Endothelial cell of umbilical vein (primary cell): Measurements from ENCODE around the gene ZNF214. TPM values are rescaled to one million over a fixed set of nuclear protein-coding genes. Genes with fewer than 3 reads are reported as not detected.

Experiments used
- BruUV-seq: library from RNA; stranded (reverse); fragments of 400-500 nt; replicated peaks from 2 replicates; lab custom pipeline; 2021; lab: Mats Ljungman, UMichigan
- CTCF ChIA-PET: fragments of 300-600, 350-600 bp; sonication (Branson Sonifier 250); formaldehyde crosslinking; loops from one replicate; lab custom pipeline; 2021; ENCODE audit warnings: antibody characterized with exemption, inconsistent platforms; lab: Charles Lee
- POLR2A ChIA-PET: fragments of 300-600, 350-600 bp; sonication (Branson Sonifier 250); formaldehyde crosslinking; loops from one replicate; lab custom pipeline; 2021; ENCODE audit warnings: antibody characterized with exemption, inconsistent platforms; lab: Charles Lee
- DNase-seq: peaks from one replicate; pipeline ENCODE4 v3.0.0-alpha.2; 2011; ENCODE audit warnings: low read depth, low spot score
- FAIRE-seq: peaks from 2 replicates; lab custom pipeline; 2011; peaks lifted over from hg19 to GRCh38; lab: Jason Lieb, UNC
- H2AFZ ChIP-seq: 2 replicates; pipeline ENCODE4 v1.6.0; 2012; ENCODE audit warnings: low read depth, low read length, control low read depth, inconsistent platforms
- H3K27ac ChIP-seq: 2 replicates; pipeline ENCODE4 v1.5.1; 2011; ENCODE audit warnings: low read depth, mild to moderate bottlenecking, control low read depth, low read length, moderate library complexity; ENCODE audit not compliant: insufficient read depth
- H3K27me3 ChIP-seq, 2 experiments: 2 replicates each; pipeline versions ENCODE4 v1.6.0 to v1.6.1; 2011; ENCODE audit warnings: low read length in 2 of 2, mixed read lengths in 1 of 2; ENCODE audit not compliant: control insufficient read depth in 2 of 2, insufficient read depth in 2 of 2
- H3K36me3 ChIP-seq, 2 experiments: 2 replicates in 1 of 2; 3 replicates in 1 of 2; pipeline ENCODE4 v1.5.1; 2011; ENCODE audit warnings: low read length in 2 of 2, mild to moderate bottlenecking in 1 of 2, moderate library complexity in 1 of 2; ENCODE audit not compliant: control insufficient read depth in 2 of 2, insufficient read depth in 2 of 2; ENCODE audit errors: extremely low read depth in 1 of 2
- H3K4me1 ChIP-seq: 3 replicates; pipeline ENCODE4 v1.5.1; 2011; ENCODE audit warnings: mild to moderate bottlenecking, low read length; ENCODE audit not compliant: control insufficient read depth, insufficient read depth; ENCODE audit errors: extremely low read depth
- H3K4me2 ChIP-seq: 2 replicates; pipeline ENCODE4 v1.6.1; 2011; ENCODE audit warnings: low read length, control low read depth, mixed read lengths; ENCODE audit not compliant: insufficient read depth
- H3K4me3 ChIP-seq, 3 experiments: fragments of 200-600 bp in 1 of 3; sonication (generic), shearing (Covaris generic) in 1 of 3; replicated peaks in 1 of 3; 2 replicates each; pipeline ENCODE4 v1.5.1; 2011 to 2016; ENCODE audit warnings: control low read depth in 3 of 3, low read length in 3 of 3, mild to moderate bottlenecking in 2 of 3, inconsistent platforms in 1 of 3, low read depth in 1 of 3, moderate library complexity in 1 of 3; ENCODE audit not compliant: insufficient read depth in 1 of 3
- H3K79me2 ChIP-seq: 2 replicates; pipeline ENCODE4 v1.6.0; 2012; ENCODE audit warnings: low read length, inconsistent platforms; ENCODE audit not compliant: control insufficient read depth, insufficient read depth
- H3K9ac ChIP-seq: replicated peaks from 2 replicates; pipeline ENCODE3; 2011; ENCODE audit warnings: low read length, control low read depth; ENCODE audit not compliant: insufficient read depth; ENCODE audit errors: extremely low read depth
- H3K9me1 ChIP-seq: replicated peaks from 3 replicates; pipeline ENCODE4 v1.6.0; 2011; ENCODE audit warnings: mild to moderate bottlenecking, low read length; ENCODE audit not compliant: control insufficient read depth, insufficient read depth; ENCODE audit errors: extremely low read depth
- H3K9me3 ChIP-seq: replicated peaks from 2 replicates; pipeline ENCODE4 v1.5.1; 2012; ENCODE audit warnings: low read length, inconsistent platforms; ENCODE audit not compliant: control insufficient read depth, insufficient read depth
- H4K20me1 ChIP-seq: replicated peaks from 2 replicates; pipeline ENCODE3; 2011; ENCODE audit warnings: mild to moderate bottlenecking, low read length; ENCODE audit not compliant: control insufficient read depth, insufficient read depth; ENCODE audit errors: extremely low read depth
- EZH2 ChIP-seq: IDR thresholded peaks from 2 replicates; pipeline ENCODE4 v1.6.1; 2012; ENCODE audit warnings: borderline replicate concordance, low read depth, mild to moderate bottlenecking, moderate library complexity, low read length, inconsistent platforms; ENCODE audit not compliant: severe bottlenecking
- FOS ChIP-seq: IDR thresholded peaks from 2 replicates; pipeline ENCODE4 v1.6.1; 2011; ENCODE audit warnings: mild to moderate bottlenecking, low read length, moderate library complexity, borderline replicate concordance; ENCODE audit not compliant: insufficient read depth
- GATA2 ChIP-seq: IDR thresholded peaks from 2 replicates; pipeline ENCODE4 v1.7.0; 2011; ENCODE audit warnings: low read depth, mild to moderate bottlenecking, moderate library complexity, mixed read lengths, low read length; ENCODE audit not compliant: insufficient read length, insufficient read depth
- JUN ChIP-seq: IDR thresholded peaks from 2 replicates; pipeline ENCODE4 v1.6.1; 2011; ENCODE audit warnings: borderline replicate concordance, low read depth; ENCODE audit not compliant: insufficient read length, insufficient read depth
- MAX ChIP-seq: IDR thresholded peaks from 2 replicates; pipeline ENCODE4 v1.6.1; 2011; ENCODE audit not compliant: insufficient read depth, insufficient read length
- MYC ChIP-seq: IDR thresholded peaks from one replicate; pipeline ENCODE4 v1.6.1; 2011; ENCODE audit warnings: mild to moderate bottlenecking, low read depth, low read length
- POLR2A ChIP-seq: IDR thresholded peaks from 2 replicates; pipeline ENCODE4 v1.6.1; 2012; ENCODE audit warnings: low read depth, mild to moderate bottlenecking, control low read depth, low read length
- POLR2AphosphoS5 ChIP-seq: IDR thresholded peaks from 2 replicates; pipeline ENCODE4 v1.6.1; 2012; ENCODE audit warnings: low read depth, mild to moderate bottlenecking, control low read depth, low read length, moderate library complexity; ENCODE audit not compliant: insufficient read depth
- dilution Hi-C: fragments of 300-500 bp; cut with MboI; formaldehyde crosslinking; loops from one replicate; pipeline ENCODE4 v1.15.0; 2019; ENCODE audit warnings: low sequenced_read_pairs; ENCODE audit not compliant: extremely low pct_ligation_motif_present
- intact Hi-C: fragments of 100-400 bp; cut with micrococcal nuclease; formaldehyde crosslinking; loops from one replicate; pipeline ENCODE4 v1.10.0; 2022
- polyA plus RNA-seq, 4 experiments: library from polyadenylated mRNA; depleted of rRNA in 3 of 4; stranded (reverse) in 3 of 4; unstranded in 1 of 4; fragments of >200 nt; gene quantifications; 2 replicates each; pipeline versions ENCODE4 v1.2.1 to v1.2.3, GENCODE V29; 2011 to 2012; ENCODE audit warnings: missing spikeins in 1 of 4
- total RNA-seq: library from RNA; stranded (reverse); gene quantifications from 2 replicates; pipeline ENCODE4 v1.2.3, GENCODE V29; 2021
- TF ChIP-seq, protein P1 (sequence below), 2 donors: IDR thresholded peaks; 1 replicate in 1 of 2; 2 replicates in 1 of 2; pipeline ENCODE4 v1.5.1; 2011; ENCODE audit warnings: low read length in 2 of 2, mild to moderate bottlenecking in 2 of 2, moderate library complexity in 2 of 2, control low read depth in 1 of 2, inconsistent platforms in 1 of 2, low read depth in 1 of 2; ENCODE audit not compliant: insufficient read depth in 1 of 2; ENCODE audit errors: extremely low read depth in 1 of 2

The ZNF214 gene
- total and polyA plus RNA-seq, 2 donors (not counting 3 experiments of a cell fraction or from before 2014, with no cell fraction given): 0.94 to 1.7 TPM

DNA sequence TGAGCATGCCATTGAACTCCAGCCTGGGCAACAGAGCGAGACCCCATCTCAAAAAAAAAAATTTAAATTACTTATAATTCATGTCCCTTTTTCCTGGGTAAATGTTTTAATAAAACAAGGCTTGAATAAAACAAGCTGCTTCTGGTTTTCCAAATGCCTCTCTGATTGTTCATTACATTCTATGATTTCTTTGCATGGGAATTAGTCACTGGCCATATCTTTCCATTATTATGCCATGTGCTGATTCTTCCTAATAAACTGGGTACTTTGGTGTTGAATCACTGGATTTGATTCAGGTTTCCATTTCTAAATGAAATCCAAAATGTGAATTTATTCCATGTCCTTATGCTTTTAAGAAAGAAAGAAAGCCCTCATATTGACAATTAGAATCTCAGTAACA is 51.3 kb downstream of the ZNF214 start:
- POLR2A ChIA-PET: no interaction called here
- H2AFZ ChIP-seq: no peak overlapping the region
- no peak for DNase-seq

DNA sequence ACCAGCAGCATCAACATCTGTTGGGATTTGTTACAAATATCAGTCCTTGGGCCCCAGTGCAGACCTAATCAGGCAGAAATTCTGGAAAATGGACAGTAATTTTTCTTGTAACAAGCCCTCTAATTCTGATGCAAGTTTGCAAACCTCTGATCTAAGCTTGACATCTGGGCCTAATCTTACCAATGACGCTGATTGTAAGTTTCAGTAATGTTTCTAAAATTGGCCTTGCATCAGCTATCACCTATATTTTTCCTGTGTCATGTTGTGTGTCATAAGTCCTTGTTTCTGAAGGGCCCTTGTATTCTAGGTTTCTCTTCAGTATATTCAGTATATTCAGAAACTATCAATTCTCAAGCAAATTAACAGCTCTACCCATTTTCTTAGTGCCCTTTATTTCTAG is 57.5 kb downstream of the ZNF214 start:
- H3K9me1 ChIP-seq: no peaks in the 10 kb centered on the region
- no peaks in the 10 kb centered on the region for H3K36me3 ChIP-seq
- H3K4me3 ChIP-seq: no peak overlapping the region
- no peaks in the 10 kb centered on the region for H3K27me3 ChIP-seq
- no peaks in the 10 kb centered on the region for H4K20me1 ChIP-seq
- no peaks in the 10 kb centered on the region for H3K9me3 ChIP-seq
- no peak for FAIRE-seq
- dilution Hi-C loops: no loop called here
- TF ChIP-seq EZH2 (no peak), GATA2 (no peak), POLR2AphosphoS5 (no peak), POLR2A (no peak), JUN (no peak), MAX (no peak), MYC (no peak), FOS (no peak)
- TF ChIP-seq, protein P1, sequence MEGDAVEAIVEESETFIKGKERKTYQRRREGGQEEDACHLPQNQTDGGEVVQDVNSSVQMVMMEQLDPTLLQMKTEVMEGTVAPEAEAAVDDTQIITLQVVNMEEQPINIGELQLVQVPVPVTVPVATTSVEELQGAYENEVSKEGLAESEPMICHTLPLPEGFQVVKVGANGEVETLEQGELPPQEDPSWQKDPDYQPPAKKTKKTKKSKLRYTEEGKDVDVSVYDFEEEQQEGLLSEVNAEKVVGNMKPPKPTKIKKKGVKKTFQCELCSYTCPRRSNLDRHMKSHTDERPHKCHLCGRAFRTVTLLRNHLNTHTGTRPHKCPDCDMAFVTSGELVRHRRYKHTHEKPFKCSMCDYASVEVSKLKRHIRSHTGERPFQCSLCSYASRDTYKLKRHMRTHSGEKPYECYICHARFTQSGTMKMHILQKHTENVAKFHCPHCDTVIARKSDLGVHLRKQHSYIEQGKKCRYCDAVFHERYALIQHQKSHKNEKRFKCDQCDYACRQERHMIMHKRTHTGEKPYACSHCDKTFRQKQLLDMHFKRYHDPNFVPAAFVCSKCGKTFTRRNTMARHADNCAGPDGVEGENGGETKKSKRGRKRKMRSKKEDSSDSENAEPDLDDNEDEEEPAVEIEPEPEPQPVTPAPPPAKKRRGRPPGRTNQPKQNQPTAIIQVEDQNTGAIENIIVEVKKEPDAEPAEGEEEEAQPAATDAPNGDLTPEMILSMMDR (IDR thresholded peaks at IDR 0.05; ENCODE audit: extremely low read depth in 1 of 2, insufficient read depth in 1 of 2, low read depth in 1 of 2, low read length in 2 of 2): no peak
- CTCF ChIA-PET: no interaction called here
- no peak overlapping the region for H3K9ac ChIP-seq
- POLR2A ChIA-PET: no interaction called here
- BruUV-seq: no TSS peak
- no peaks in the 10 kb centered on the region for H3K79me2 ChIP-seq
- H3K4me2 ChIP-seq: no peak overlapping the region
- no peak overlapping the region for H3K27ac ChIP-seq
- no peaks in the 10 kb centered on the region for H3K4me1 ChIP-seq
- H2AFZ ChIP-seq: no peak overlapping the region
- DNase-seq: no peak
- intact Hi-C loops: no loop called here

More for the DNA sequence above, 51.3 kb downstream of the ZNF214 start:
- no peak overlapping the region for H3K4me3 ChIP-seq
- H3K27me3 ChIP-seq: no peaks in the 10 kb centered on the region
- H3K27ac ChIP-seq: no peak overlapping the region
- FAIRE-seq: no peak
- BruUV-seq: no TSS peak
- H4K20me1 ChIP-seq: no peaks in the 10 kb centered on the region
- H3K36me3 ChIP-seq: no peaks in the 10 kb centered on the region
- H3K9ac ChIP-seq: no peak overlapping the region
- CTCF ChIA-PET: interaction anchor here (1.2 kb wide), 1 partner anchor 11 kb away, joined by 3 read pairs; no protein-coding TSS in a partner anchor
- H3K9me1 ChIP-seq: no peaks in the 10 kb centered on the region
- intact Hi-C loops (no loop called here), dilution Hi-C loops (no loop called here)
- no peaks in the 10 kb centered on the region for H3K9me3 ChIP-seq
- H3K79me2 ChIP-seq: no peaks in the 10 kb centered on the region
- no peaks in the 10 kb centered on the region for H3K4me1 ChIP-seq
- TF ChIP-seq FOS (no peak), MYC (no peak)
- H3K4me2 ChIP-seq: no peak overlapping the region
